ENCODE data around the gene DEAF1. TPM values are rescaled to one million over a fixed set of nuclear protein-coding genes. Genes with fewer than 3 reads are reported as not detected.

DEAF1 gene
- total RNA-seq, 4 donors from 2014 or later: 37.0 to 60.6 (median 43.7) TPM

DNA sequence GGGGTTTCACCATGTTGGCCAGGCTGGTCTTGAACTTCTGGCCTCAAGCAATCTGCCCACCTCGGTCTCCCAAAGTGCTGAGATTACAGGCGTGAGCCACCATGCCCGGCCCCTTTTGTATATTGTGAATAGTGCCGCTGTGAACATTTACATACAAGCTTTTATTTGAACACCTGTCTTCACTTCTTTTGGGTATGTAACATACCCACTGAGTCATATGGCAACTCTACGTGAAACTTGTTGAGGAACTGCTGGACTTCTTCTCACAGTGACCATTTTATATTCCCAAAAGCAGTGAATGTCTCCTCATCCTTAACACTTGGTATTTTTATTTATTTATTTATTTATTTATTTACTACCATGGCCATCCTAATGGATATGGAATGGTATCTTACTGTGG is 64.2 kb downstream of the DEAF1 start:
- 95% methylated on average over 5 of the region's 5 CpGs for WGBS
- Histone ChIP-seq H3K4me3 (no peak overlapping the region), H3K36me3 (no peaks in the 10 kb centered on the region), H3K4me1 (peaks cover 9% of the 10 kb centered on the region), H3K27ac (no peak overlapping the region), H3K27me3 (peaks cover 16% of the 10 kb centered on the region), H3K9me3 (no peaks in the 10 kb centered on the region)
- TF ChIP-seq POLR2A (IDR thresholded peaks at IDR 0.05) (no peak), POLR2AphosphoS5 (IDR thresholded peaks at IDR 0.05) (no peak), EP300 (IDR thresholded peaks at IDR 0.05) (no peak)
- TF ChIP-seq, protein P1, sequence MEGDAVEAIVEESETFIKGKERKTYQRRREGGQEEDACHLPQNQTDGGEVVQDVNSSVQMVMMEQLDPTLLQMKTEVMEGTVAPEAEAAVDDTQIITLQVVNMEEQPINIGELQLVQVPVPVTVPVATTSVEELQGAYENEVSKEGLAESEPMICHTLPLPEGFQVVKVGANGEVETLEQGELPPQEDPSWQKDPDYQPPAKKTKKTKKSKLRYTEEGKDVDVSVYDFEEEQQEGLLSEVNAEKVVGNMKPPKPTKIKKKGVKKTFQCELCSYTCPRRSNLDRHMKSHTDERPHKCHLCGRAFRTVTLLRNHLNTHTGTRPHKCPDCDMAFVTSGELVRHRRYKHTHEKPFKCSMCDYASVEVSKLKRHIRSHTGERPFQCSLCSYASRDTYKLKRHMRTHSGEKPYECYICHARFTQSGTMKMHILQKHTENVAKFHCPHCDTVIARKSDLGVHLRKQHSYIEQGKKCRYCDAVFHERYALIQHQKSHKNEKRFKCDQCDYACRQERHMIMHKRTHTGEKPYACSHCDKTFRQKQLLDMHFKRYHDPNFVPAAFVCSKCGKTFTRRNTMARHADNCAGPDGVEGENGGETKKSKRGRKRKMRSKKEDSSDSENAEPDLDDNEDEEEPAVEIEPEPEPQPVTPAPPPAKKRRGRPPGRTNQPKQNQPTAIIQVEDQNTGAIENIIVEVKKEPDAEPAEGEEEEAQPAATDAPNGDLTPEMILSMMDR (IDR thresholded peaks at IDR 0.05): no peak
- DNase-seq (ENCODE audit: low spot score in 2 of 2): no peak

DNA sequence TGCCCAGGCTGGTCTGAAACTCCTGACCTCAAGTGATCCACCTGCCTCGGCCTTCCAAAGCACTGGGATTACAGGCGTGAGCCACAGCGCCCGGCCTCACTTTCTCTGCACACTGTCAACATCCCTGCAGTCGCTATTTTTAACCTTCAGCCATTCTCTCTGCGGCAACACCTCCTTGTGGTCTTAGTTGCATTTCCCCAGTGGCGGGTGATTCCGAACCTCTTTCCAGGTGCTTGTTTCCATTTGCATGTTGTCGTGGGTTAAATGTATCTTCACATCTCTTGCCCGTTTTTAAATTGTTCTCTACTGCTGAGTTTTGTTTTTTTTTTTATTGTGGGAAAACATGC is 65.8 kb downstream of the DEAF1 start:
- 71% methylated on average over 10 of the region's 10 CpGs for WGBS
- Histone ChIP-seq H3K27ac (no peak overlapping the region), H3K36me3 (no peaks in the 10 kb centered on the region), H3K27me3 (peaks cover 32% of the 10 kb centered on the region), H3K9me3 (no peaks in the 10 kb centered on the region), H3K4me1 (peaks cover 9% of the 10 kb centered on the region), H3K4me3 (no peak overlapping the region)
- DNase-seq (ENCODE audit: low spot score in 2 of 2): no peak
- TF ChIP-seq, protein P1 (IDR thresholded peaks at IDR 0.05): no peak
- TF ChIP-seq POLR2A (IDR thresholded peaks at IDR 0.05) (no peak), EP300 (IDR thresholded peaks at IDR 0.05) (no peak), POLR2AphosphoS5 (IDR thresholded peaks at IDR 0.05) (no peak)

DNA sequence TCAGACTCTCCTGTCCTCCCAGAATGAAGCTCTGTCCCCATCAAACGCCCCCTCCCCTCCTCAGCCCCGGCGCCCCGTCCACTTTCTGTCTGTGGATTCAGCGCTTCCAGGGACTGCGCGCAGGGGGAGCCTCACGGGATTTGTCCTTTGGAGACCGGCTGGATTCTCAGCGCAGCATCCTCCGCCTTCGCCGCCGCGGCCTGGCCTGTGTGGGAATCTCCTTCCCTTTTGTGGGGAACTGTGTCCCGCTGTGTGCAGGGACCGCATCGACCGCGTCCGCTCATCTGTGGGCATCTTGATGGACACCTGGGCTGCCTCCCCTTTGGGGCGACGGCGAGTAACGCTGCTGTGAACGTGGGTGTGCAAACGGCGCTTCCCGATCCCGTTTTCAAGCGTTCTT is 67.0 kb downstream of the DEAF1 start:
- H3K4me3 ChIP-seq: no peak overlapping the region
- 95% methylated on average over 31 of the region's 31 CpGs for WGBS
- H3K4me1 ChIP-seq: peaks cover 9% of the 10 kb centered on the region
- DNase-seq (ENCODE audit: low spot score in 2 of 2): no peak
- no peak overlapping the region for H3K27ac ChIP-seq
- TF ChIP-seq, protein P1 (IDR thresholded peaks at IDR 0.05): no peak
- no peaks in the 10 kb centered on the region for H3K9me3 ChIP-seq
- peaks cover 35% of the 10 kb centered on the region for H3K27me3 ChIP-seq
- H3K36me3 ChIP-seq: no peaks in the 10 kb centered on the region

DNA sequence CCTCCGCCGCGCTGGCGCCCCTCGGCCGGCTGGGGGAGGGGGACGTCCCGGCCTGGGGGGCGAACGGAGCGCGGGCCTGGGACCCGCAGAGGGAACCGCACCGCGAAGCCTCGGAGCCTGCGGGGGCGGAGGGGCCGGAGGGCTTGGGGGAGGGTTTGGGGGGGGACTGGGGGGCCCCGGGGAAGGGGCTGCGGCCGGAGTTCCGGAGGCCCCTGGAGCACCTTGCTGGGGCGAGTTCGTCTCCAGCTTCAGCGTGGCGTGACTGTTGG is 67.8 kb downstream of the DEAF1 start:
- Histone ChIP-seq H3K9me3 (no peaks in the 10 kb centered on the region), H3K27me3 (peaks cover 35% of the 10 kb centered on the region), H3K4me1 (peaks cover 9% of the 10 kb centered on the region), H3K4me3 (no peak overlapping the region), H3K27ac (no peak overlapping the region), H3K36me3 (no peaks in the 10 kb centered on the region)
- no peak for TF ChIP-seq POLR2AphosphoS5 (IDR thresholded peaks at IDR 0.05)
- no peak for TF ChIP-seq POLR2A (IDR thresholded peaks at IDR 0.05)
- TF ChIP-seq EP300 (IDR thresholded peaks at IDR 0.05): no peak
- TF ChIP-seq, protein P1 (IDR thresholded peaks at IDR 0.05): no peak
- WGBS: 48% methylated on average over 6 of the region's 28 CpGs
- no peak for DNase-seq (ENCODE audit: low spot score in 2 of 2)

DNA sequence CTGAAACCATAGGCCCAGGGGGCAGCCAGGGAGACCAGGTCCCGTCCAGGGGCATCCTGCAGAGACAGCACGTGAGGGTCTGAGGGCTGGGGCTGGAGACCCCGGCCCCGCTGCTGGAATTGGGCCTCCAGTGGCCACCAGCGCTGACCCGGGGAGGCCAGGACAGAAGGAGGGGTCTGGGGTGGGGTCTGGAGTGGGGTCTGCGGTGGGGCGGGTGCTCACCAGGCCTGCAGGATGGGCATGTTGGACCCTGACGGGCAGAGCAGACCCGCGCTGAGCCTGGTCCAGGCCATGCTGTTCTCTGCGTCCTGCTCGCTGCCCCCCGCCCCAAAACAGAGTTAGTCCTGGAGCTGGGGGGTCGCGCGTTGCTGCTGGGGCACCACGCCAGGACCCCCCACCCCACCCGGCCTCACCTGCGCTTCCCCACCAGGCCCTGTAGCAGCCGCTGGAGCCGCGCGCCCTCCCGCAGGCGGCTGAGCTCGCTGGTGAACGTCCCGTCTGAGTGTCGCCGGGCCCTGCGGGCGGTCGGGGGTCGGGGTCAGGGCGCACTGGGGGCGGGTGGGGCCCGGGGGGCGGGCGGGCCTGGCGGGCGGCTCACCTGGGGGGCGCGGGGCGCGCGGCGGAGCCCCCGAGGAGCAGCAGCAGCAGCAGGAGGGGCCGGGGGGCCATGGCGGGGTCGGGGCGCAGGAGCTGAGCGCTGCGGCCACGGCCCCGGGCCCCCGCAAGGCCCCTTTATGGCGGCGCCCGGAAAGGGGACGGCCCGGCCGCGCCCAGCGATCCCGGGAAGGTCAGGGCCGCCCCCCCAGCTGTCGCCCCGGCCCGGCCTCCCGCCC is 68.3 kb downstream of the DEAF1 start, which contains the start of gene SCT:
TSS of gene SCT (minus strand) at position 707 of the 833 bp plus-strand sequence. CDS start at position 669, 38 bp downstream.
- no peak within 1 kb of the TSS for H3K27ac ChIP-seq
- TF ChIP-seq, protein P1 (IDR thresholded peaks at IDR 0.05): no peak
- TF ChIP-seq POLR2A (IDR thresholded peaks at IDR 0.05) (no peak), EP300 (IDR thresholded peaks at IDR 0.05) (no peak), POLR2AphosphoS5 (IDR thresholded peaks at IDR 0.05) (no peak)
- peaks cover 35% of the 10 kb centered on the region for H3K27me3 ChIP-seq
- 80% methylated on average over 2 of the region's 72 CpGs for WGBS
- no peaks in the 10 kb centered on the region for H3K9me3 ChIP-seq
- DNase-seq (ENCODE audit: low spot score in 2 of 2): no peak
- no peaks in the 10 kb centered on the region for H3K36me3 ChIP-seq
- H3K4me1 ChIP-seq: peaks cover 9% of the 10 kb centered on the region
- H3K4me3 ChIP-seq: no peak within 1 kb of the TSS

Data from suprapubic skin (tissue), 4 donors.